Measurements from ENCODE around the gene EXOC4. TPM values are rescaled to one million over a fixed set of nuclear protein-coding genes. Genes with fewer than 3 reads are reported as not detected.

EXOC4 gene
- total and polyA plus RNA-seq, 2 of the 13 experiments (the other 11 are each of a cell fraction or from before 2014, with no cell fraction given): 22.5 to 39.0 TPM

DNA sequence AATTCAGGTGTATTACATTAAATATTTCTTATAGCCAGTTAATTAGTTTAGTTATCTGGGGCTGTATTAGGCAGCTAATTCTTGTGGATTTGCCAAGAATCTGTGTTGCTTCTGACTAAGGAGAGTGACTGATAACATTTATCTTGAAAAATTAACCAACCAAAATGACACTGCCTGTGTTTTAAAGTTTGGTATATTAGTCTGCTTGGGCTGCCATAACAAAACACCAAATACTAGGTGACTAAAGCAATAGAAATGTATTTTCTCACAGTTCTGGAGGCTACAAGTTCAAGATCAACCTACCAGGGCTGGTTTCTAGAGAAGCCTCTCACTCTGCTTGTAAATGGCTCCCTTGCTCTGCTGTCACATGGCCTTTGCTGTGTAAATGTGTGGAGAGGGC is 12.9 kb downstream of the EXOC4 start:
- H3K4me1 ChIP-seq (ENCODE audit: insufficient read depth, low read length): no peaks in the 10 kb centered on the region
- ATAC-seq: no peak
- DNase-seq (ENCODE audit: low spot score): no peak
- ChIA-PET CTCF (ENCODE audit: low intra/inter-chr PET ratio, low total read pairs) (no interaction called here), POLR2A (no interaction called here)
- H3K9ac ChIP-seq (ENCODE audit: insufficient read depth, low read depth, low read length): no peak overlapping the region
- intact Hi-C loops (cut with micrococcal nuclease; ENCODE audit: unreplicated experiment) (no loop called here), in situ Hi-C loops (cut with HindIII; ENCODE audit: extremely low pct_ligation_motif_present, low pct_unique_long_range_greater_than_20kb) (no loop called here)
- no peak overlapping the region for H2AFZ ChIP-seq (ENCODE audit: low read length)
- no TSS peak for BruUV-seq (replicated peaks)
- no peak overlapping the region for H3K27ac ChIP-seq (ENCODE audit: extremely low read length, insufficient read depth, low read length)
- no peaks in the 10 kb centered on the region for H3K27me3 ChIP-seq (ENCODE audit: control insufficient read depth in 1 of 2, insufficient read depth in 2 of 2, low read length in 2 of 2)
- no peak overlapping the region for H3K4me2 ChIP-seq (ENCODE audit: low read depth, low read length)
- peaks cover 2% of the 10 kb centered on the region for H3K79me2 ChIP-seq (ENCODE audit: insufficient read depth, low read length)
- TF ChIP-seq ZFP41 (CRISPR knock-in tag; IDR thresholded peaks at IDR 0.05; ENCODE audit: borderline replicate concordance): no peak
- no peak for TF ChIP-seq MTA3 (CRISPR knock-in tag; IDR thresholded peaks at IDR 0.05)
- TF ChIP-seq PHF21A (CRISPR knock-in tag; IDR thresholded peaks at IDR 0.05): no peak
- no peak for TF ChIP-seq ZSCAN25 (CRISPR knock-in tag; IDR thresholded peaks at IDR 0.05)
- no peak for TF ChIP-seq ZNF552 (CRISPR knock-in tag; IDR thresholded peaks at IDR 0.05; ENCODE audit: borderline replicate concordance)
- no peak for TF ChIP-seq ZNF850 (CRISPR knock-in tag; conservative IDR thresholded peaks at IDR 0.05)
- no peak for TF ChIP-seq HOXD1 (CRISPR knock-in tag; IDR thresholded peaks at IDR 0.05)
- TF ChIP-seq, protein P1, sequence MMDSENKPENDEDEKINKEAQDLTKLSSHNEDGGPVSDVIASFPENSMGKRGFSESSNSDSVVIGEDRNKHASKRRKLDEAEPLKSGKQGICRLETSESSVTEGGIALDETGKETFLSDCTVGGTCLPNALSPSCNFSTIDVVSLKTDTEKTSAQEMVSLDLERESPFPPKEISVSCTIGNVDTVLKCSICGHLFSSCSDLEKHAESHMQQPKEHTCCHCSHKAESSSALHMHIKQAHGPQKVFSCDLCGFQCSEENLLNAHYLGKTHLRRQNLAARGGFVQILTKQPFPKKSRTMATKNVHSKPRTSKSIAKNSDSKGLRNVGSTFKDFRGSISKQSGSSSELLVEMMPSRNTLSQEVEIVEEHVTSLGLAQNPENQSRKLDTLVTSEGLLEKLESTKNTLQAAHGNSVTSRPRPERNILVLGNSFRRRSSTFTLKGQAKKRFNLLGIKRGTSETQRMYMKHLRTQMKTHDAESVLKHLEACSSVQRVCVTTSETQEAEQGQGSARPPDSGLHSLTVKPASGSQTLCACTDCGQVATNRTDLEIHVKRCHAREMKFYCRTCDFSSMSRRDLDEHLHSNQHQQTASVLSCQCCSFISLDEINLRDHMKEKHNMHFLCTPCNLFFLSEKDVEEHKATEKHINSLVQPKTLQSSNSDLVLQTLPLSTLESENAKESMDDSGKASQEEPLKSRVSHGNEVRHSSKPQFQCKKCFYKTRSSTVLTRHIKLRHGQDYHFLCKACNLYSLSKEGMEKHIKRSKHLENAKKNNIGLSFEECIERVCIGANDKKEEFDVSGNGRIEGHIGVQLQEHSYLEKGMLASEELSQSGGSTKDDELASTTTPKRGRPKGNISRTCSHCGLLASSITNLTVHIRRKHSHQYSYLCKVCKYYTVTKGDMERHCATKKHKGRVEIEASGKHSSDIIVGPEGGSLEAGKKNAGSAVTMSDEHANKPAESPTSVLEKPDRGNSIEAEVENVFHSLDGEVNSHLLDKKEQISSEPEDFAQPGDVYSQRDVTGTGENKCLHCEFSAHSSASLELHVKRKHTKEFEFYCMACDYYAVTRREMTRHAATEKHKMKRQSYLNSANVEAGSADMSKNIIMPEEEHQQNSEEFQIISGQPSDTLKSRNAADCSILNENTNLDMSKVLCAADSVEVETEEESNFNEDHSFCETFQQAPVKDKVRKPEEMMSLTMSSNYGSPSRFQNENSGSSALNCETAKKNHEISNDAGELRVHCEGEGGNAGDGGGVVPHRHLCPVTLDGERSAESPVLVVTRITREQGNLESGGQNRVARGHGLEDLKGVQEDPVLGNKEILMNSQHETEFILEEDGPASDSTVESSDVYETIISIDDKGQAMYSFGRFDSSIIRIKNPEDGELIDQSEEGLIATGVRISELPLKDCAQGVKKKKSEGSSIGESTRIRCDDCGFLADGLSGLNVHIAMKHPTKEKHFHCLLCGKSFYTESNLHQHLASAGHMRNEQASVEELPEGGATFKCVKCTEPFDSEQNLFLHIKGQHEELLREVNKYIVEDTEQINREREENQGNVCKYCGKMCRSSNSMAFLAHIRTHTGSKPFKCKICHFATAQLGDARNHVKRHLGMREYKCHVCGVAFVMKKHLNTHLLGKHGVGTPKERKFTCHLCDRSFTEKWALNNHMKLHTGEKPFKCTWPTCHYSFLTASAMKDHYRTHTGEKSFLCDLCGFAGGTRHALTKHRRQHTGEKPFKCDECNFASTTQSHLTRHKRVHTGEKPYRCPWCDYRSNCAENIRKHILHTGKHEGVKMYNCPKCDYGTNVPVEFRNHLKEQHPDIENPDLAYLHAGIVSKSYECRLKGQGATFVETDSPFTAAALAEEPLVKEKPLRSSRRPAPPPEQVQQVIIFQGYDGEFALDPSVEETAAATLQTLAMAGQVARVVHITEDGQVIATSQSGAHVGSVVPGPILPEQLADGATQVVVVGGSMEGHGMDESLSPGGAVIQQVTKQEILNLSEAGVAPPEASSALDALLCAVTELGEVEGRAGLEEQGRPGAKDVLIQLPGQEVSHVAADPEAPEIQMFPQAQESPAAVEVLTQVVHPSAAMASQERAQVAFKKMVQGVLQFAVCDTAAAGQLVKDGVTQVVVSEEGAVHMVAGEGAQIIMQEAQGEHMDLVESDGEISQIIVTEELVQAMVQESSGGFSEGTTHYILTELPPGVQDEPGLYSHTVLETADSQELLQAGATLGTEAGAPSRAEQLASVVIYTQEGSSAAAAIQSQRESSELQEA (CRISPR knock-in tag; IDR thresholded peaks at IDR 0.05; ENCODE audit: not compliant biosample characterization): no peak
- TF ChIP-seq, protein P2, sequence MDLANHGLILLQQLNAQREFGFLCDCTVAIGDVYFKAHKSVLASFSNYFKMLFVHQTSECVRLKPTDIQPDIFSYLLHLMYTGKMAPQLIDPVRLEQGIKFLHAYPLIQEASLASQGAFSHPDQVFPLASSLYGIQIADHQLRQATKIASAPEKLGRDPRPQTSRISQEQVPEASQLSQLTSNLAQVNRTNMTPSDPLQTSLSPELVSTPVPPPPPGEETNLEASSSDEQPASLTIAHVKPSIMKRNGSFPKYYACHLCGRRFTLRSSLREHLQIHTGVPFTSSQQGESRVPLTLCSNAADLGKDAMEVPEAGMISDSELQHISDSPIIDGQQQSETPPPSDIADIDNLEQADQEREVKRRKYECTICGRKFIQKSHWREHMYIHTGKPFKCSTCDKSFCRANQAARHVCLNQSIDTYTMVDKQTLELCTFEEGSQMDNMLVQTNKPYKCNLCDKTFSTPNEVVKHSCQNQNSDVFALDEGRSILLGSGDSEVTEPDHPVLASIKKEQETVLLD (CRISPR knock-in tag; IDR thresholded peaks at IDR 0.05; ENCODE audit: low read depth): no peak
- no peak for TF ChIP-seq FIP1L1 (IDR thresholded peaks at IDR 0.05; ENCODE audit: borderline replicate concordance, insufficient read depth, low read depth, low read length)
- no peaks in the 10 kb centered on the region for H3K9me3 ChIP-seq (ENCODE audit: low read length)
- peaks cover 0 to 1% of the 10 kb centered on the region in 2 experiments; a peak in 1 of 5 replicates for H3K36me3 ChIP-seq (replicated peaks in 1 of 2; ENCODE audit: control insufficient read depth in 1 of 2, insufficient read depth in 2 of 2, low read length in 2 of 2)
- H4K20me1 ChIP-seq (ENCODE audit: insufficient read depth, low read length): no peaks in the 10 kb centered on the region
- no peak overlapping the region for H3K4me3 ChIP-seq (replicated peaks in 1 of 3; ENCODE audit: insufficient read depth in 1 of 3, low read depth in 2 of 3, low read length in 3 of 3)
- no peak for FAIRE-seq

All from HepG2 (cell line).